Subcutaneous abdominal adipose tissue (tissue), 5 donors: Measurements from ENCODE around the gene LPP.

ENCODE experiments used
- H3K27ac ChIP-seq: one replicate; pipeline ENCODE4 v1.7.0; 2013; ENCODE audit warnings: low read depth, mild to moderate bottlenecking, inconsistent platforms, low read length, moderate library complexity
- H3K27me3 ChIP-seq, 5 donors: one replicate each; pipeline ENCODE4 v1.7.0; 2013; ENCODE audit warnings: low read length in 5 of 5, inconsistent platforms in 1 of 5; ENCODE audit not compliant: control insufficient read depth in 5 of 5, insufficient read depth in 4 of 5
- H3K36me3 ChIP-seq, 5 donors: one replicate each; pipeline ENCODE4 v1.7.0; 2013; ENCODE audit warnings: low read length in 5 of 5; ENCODE audit not compliant: control insufficient read depth in 5 of 5, insufficient read depth in 5 of 5
- H3K4me1 ChIP-seq, 5 donors: one replicate each; pipeline ENCODE4 v1.7.0; 2013; ENCODE audit warnings: low read length in 5 of 5, mild to moderate bottlenecking in 3 of 5, moderate library complexity in 1 of 5; ENCODE audit not compliant: control insufficient read depth in 5 of 5, insufficient read depth in 5 of 5
- H3K4me3 ChIP-seq, 5 donors: one replicate each; pipeline ENCODE4 v1.7.0; 2013; ENCODE audit warnings: low read length in 5 of 5, low read depth in 1 of 5
- H3K9ac ChIP-seq, 5 donors: one replicate each; pipeline ENCODE4 v1.7.0; 2013; ENCODE audit warnings: low read length in 5 of 5, mild to moderate bottlenecking in 4 of 5, moderate library complexity in 3 of 5
- H3K9me3 ChIP-seq, 5 donors: one replicate each; pipeline ENCODE4 v1.7.0; 2013; ENCODE audit warnings: low read length in 5 of 5; ENCODE audit not compliant: control insufficient read depth in 5 of 5
- donor health status: healthy.
- donor health status: healthy.
- donor health status: healthy.
- donor health status: healthy.
- donor health status: healthy.

The LPP gene

GRCh38 chr3:188574885-188575284, 420.9 kb downstream of the LPP start:
- peaks cover 5 to 18% (median 6%) of the 10 kb centered on the region in 5 donors for H3K4me1 ChIP-seq
- no peaks in the 10 kb centered on the region for H3K36me3 ChIP-seq
- no peak overlapping the region for H3K4me3 ChIP-seq
- no peaks in the 10 kb centered on the region for H3K27me3 ChIP-seq
- no peak overlapping the region for H3K27ac ChIP-seq
- no peaks in the 10 kb centered on the region for H3K9me3 ChIP-seq
- no peak overlapping the region for H3K9ac ChIP-seq

- no peaks in the 10 kb centered on the region for H3K27me3 ChIP-seq
- H3K9me3 ChIP-seq, result no peaks in the 10 kb centered on the region
- no peak overlapping the region for H3K4me3 ChIP-seq
- peaks cover 5 to 18% (median 6%) of the 10 kb centered on the region in 5 donors for H3K4me1 ChIP-seq
- H3K36me3 ChIP-seq, result no peaks in the 10 kb centered on the region
- no peak overlapping the region for H3K27ac ChIP-seq
- no peak overlapping the region for H3K9ac ChIP-seq
Measured at GRCh38 chr3:188575501-188575900, 421.5 kb downstream of the LPP start.

GRCh38 chr3:188577539-188577938, 423.6 kb downstream of the LPP start:
- H3K27me3 ChIP-seq, result no peaks in the 10 kb centered on the region
- H3K9ac ChIP-seq, result no peak overlapping the region
- H3K9me3 ChIP-seq, result no peaks in the 10 kb centered on the region
- peaks cover 5 to 19% (median 6%) of the 10 kb centered on the region in 5 donors for H3K4me1 ChIP-seq
- H3K4me3 ChIP-seq, result no peak overlapping the region
- H3K36me3 ChIP-seq, result no peaks in the 10 kb centered on the region
- peak overlapping the region; percentile 33 for H3K27ac ChIP-seq

- Histone ChIP-seq H3K9me3 (no peaks in the 10 kb centered on the region), H3K4me1 (peaks cover 5 to 25% (median 10%) of the 10 kb centered on the region in 5 donors), H3K36me3 (no peaks in the 10 kb centered on the region), H3K9ac (peak overlapping the region in 1 of 5 donors; percentile 8), H3K4me3 (no peak overlapping the region), H3K27ac (peak overlapping the region; percentile 33), H3K27me3 (no peaks in the 10 kb centered on the region)
Measured at GRCh38 chr3:188578576-188579363, 424.8 kb downstream of the LPP start.

GRCh38 chr3:188580223-188580622, 426.3 kb downstream of the LPP start:
- no peaks in the 10 kb centered on the region for H3K9me3 ChIP-seq
- H3K4me3 ChIP-seq, result no peak overlapping the region
- H3K9ac ChIP-seq, result no peak overlapping the region
- H3K27ac ChIP-seq, result no peak overlapping the region
- peaks cover 5 to 31% (median 23%) of the 10 kb centered on the region in 5 donors for H3K4me1 ChIP-seq
- no peaks in the 10 kb centered on the region for H3K27me3 ChIP-seq
- H3K36me3 ChIP-seq, result no peaks in the 10 kb centered on the region

- Histone ChIP-seq H3K4me1 (peaks cover 5 to 34% (median 26%) of the 10 kb centered on the region in 5 donors), H3K9me3 (no peaks in the 10 kb centered on the region), H3K27me3 (no peaks in the 10 kb centered on the region), H3K4me3 (no peak overlapping the region), H3K27ac (no peak overlapping the region), H3K9ac (no peak overlapping the region), H3K36me3 (no peaks in the 10 kb centered on the region)
Measured at GRCh38 chr3:188580659-188581058, 426.7 kb downstream of the LPP start.

GRCh38 chr3:188581365-188581764, 427.4 kb downstream of the LPP start:
- Histone ChIP-seq H3K4me3 (no peak overlapping the region), H3K27me3 (no peaks in the 10 kb centered on the region), H3K9me3 (no peaks in the 10 kb centered on the region), H3K36me3 (no peaks in the 10 kb centered on the region), H3K4me1 (peaks cover 5 to 34% (median 26%) of the 10 kb centered on the region in 5 donors), H3K27ac (no peak overlapping the region), H3K9ac (no peak overlapping the region)

GRCh38 chr3:188581792-188582191, 427.8 kb downstream of the LPP start:
- no peak overlapping the region for H3K27ac ChIP-seq
- H3K36me3 ChIP-seq, result no peaks in the 10 kb centered on the region
- no peaks in the 10 kb centered on the region for H3K27me3 ChIP-seq
- no peak overlapping the region for H3K4me3 ChIP-seq
- no peak overlapping the region for H3K9ac ChIP-seq
- H3K9me3 ChIP-seq, result no peaks in the 10 kb centered on the region
- peaks cover 5 to 34% (median 26%) of the 10 kb centered on the region in 5 donors for H3K4me1 ChIP-seq

GRCh38 chr3:188583341-188584161, 429.6 kb downstream of the LPP start:
- H3K4me1 ChIP-seq, result peaks cover 5 to 28% (median 26%) of the 10 kb centered on the region in 5 donors
- H3K27ac ChIP-seq, result peak overlapping the region; percentile 8
- no peaks in the 10 kb centered on the region for H3K27me3 ChIP-seq
- H3K4me3 ChIP-seq, result no peak overlapping the region
- no peaks in the 10 kb centered on the region for H3K36me3 ChIP-seq
- H3K9me3 ChIP-seq, result no peaks in the 10 kb centered on the region
- H3K9ac ChIP-seq, result no peak overlapping the region

GRCh38 chr3:188584162-188584529, 430.2 kb downstream of the LPP start:
- Histone ChIP-seq H3K27ac (peak overlapping the region; percentile 8), H3K9me3 (no peaks in the 10 kb centered on the region), H3K9ac (peak overlapping the region in 2 of 5 donors; percentile 13 to 22), H3K27me3 (no peaks in the 10 kb centered on the region), H3K4me3 (no peak overlapping the region), H3K36me3 (no peaks in the 10 kb centered on the region), H3K4me1 (peaks cover 2 to 25% (median 20%) of the 10 kb centered on the region in 5 donors)
